Measurements from ENCODE around the gene PRRG4. TPM values are rescaled to one million over a fixed set of nuclear protein-coding genes. Genes with fewer than 3 reads are reported as not detected.

Gene PRRG4
- total and polyA plus RNA-seq, 2 of the 13 experiments (the other 11 are each of a cell fraction or from before 2014, with no cell fraction given), result 0.24 to 0.95 TPM

GRCh38 chr11:32884770-32885384 is 55.1 kb downstream of the PRRG4 start (continued):
- TF ChIP-seq ZNF891 (CRISPR knock-in tag; IDR thresholded peaks at IDR 0.05) (no peak), STAG1 (CRISPR knock-in tag; IDR thresholded peaks at IDR 0.05) (peak; percentile 44), MLX (CRISPR knock-in tag; IDR thresholded peaks at IDR 0.05) (no peak), POLR2AphosphoS2 (IDR thresholded peaks at IDR 0.05; ENCODE audit: low read depth, low read length) (no peak), ATF7-NPFF (CRISPR knock-in tag; IDR thresholded peaks at IDR 0.05; ENCODE audit: low read depth) (no peak)

DNA sequence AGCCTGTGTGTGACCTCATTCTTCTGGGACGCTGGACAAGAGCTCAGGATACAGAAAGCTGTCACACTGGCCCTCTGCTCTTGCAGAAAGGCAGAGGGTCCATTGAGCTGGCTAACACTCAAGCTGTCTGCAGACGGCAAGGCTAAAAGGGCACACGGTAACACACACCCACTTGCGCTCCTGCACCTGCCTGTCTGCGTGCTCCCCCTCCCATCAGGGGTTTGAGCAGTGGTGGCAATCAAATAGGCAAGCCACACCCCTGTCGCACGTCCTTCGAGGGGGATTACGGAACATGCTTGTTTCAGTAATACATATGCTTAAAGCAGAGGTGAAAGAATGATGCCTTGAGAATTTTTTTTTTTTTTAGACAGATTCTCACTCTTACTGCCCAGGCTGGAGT is 55.8 kb downstream of the PRRG4 start:
- intact Hi-C loops (cut with micrococcal nuclease; ENCODE audit: unreplicated experiment), result no loop called here
- no peaks in the 10 kb centered on the region for H4K20me1 ChIP-seq (ENCODE audit: insufficient read depth, low read length)
- in situ Hi-C loops (cut with HindIII; ENCODE audit: extremely low pct_ligation_motif_present, low pct_unique_long_range_greater_than_20kb), result no loop called here
- H3K9me3 ChIP-seq (ENCODE audit: low read length), result no peaks in the 10 kb centered on the region
- ChIA-PET POLR2A (no interaction called here), CTCF (ENCODE audit: low intra/inter-chr PET ratio, low total read pairs) (no interaction called here)
- H2AFZ ChIP-seq (ENCODE audit: low read length), result no peak overlapping the region
- H3K4me2 ChIP-seq (ENCODE audit: low read depth, low read length), result no peak overlapping the region
- 66% methylated on average over 5 of the region's 9 CpGs for WGBS (ENCODE audit: low lambda C conversion rate)
- FAIRE-seq (no peak), ATAC-seq (no peak), DNase-seq (ENCODE audit: low spot score) (no peak)
- H3K4me3 ChIP-seq (replicated peaks in 1 of 3; ENCODE audit: insufficient read depth in 1 of 3, low read depth in 2 of 3, low read length in 3 of 3), result no peak overlapping the region
- TF ChIP-seq SKI (IDR thresholded peaks at IDR 0.05; ENCODE audit: partially characterized antibody), result no peak
- no peak for TF ChIP-seq TGIF2 (CRISPR knock-in tag; IDR thresholded peaks at IDR 0.05)
- no peak for TF ChIP-seq YEATS4 (CRISPR knock-in tag; IDR thresholded peaks at IDR 0.05; ENCODE audit: borderline replicate concordance)
- TF ChIP-seq ZNF839 (CRISPR knock-in tag; IDR thresholded peaks at IDR 0.05; ENCODE audit: borderline replicate concordance), result no peak
- TF ChIP-seq RBM39 (IDR thresholded peaks at IDR 0.05; ENCODE audit: low read depth, low read length, poor library complexity, severe bottlenecking), result no peak
- TF ChIP-seq, protein P1, sequence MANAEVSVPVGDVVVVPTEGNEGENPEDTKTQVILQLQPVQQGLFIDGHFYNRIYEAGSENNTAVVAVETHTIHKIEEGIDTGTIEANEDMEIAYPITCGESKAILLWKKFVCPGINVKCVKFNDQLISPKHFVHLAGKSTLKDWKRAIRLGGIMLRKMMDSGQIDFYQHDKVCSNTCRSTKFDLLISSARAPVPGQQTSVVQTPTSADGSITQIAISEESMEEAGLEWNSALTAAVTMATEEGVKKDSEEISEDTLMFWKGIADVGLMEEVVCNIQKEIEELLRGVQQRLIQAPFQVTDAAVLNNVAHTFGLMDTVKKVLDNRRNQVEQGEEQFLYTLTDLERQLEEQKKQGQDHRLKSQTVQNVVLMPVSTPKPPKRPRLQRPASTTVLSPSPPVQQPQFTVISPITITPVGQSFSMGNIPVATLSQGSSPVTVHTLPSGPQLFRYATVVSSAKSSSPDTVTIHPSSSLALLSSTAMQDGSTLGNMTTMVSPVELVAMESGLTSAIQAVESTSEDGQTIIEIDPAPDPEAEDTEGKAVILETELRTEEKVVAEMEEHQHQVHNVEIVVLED (CRISPR knock-in tag; IDR thresholded peaks at IDR 0.05; ENCODE audit: borderline replicate concordance), result no peak
- no peak for TF ChIP-seq DDIT3 (CRISPR knock-in tag; IDR thresholded peaks at IDR 0.05)
- TF ChIP-seq NFE2L1 (CRISPR knock-in tag; IDR thresholded peaks at IDR 0.05; ENCODE audit: borderline replicate concordance), result no peak
- no peak for TF ChIP-seq EZH2 (conservative IDR thresholded peaks at IDR 0.05; ENCODE audit: low read depth, low read length)
- no peak for TF ChIP-seq RFXANK (CRISPR knock-in tag; IDR thresholded peaks at IDR 0.05)
- TF ChIP-seq ESRRA (CRISPR knock-in tag; IDR thresholded peaks at IDR 0.05; ENCODE audit: low read depth), result no peak
- TF ChIP-seq ZNF205 (CRISPR knock-in tag; IDR thresholded peaks at IDR 0.05), result no peak
- no peak for TF ChIP-seq ZNF773 (CRISPR knock-in tag; IDR thresholded peaks at IDR 0.05; ENCODE audit: borderline replicate concordance)
- TF ChIP-seq ZNF264 (CRISPR knock-in tag; IDR thresholded peaks at IDR 0.05), result no peak
- no peak for TF ChIP-seq PAWR (CRISPR knock-in tag; IDR thresholded peaks at IDR 0.05; ENCODE audit: borderline replicate concordance)
- no peak for TF ChIP-seq KLF6 (CRISPR knock-in tag; IDR thresholded peaks at IDR 0.05)
- TF ChIP-seq SMAD9 (CRISPR knock-in tag; IDR thresholded peaks at IDR 0.05), result no peak
- BruUV-seq (replicated peaks), result no TSS peak
- H3K79me2 ChIP-seq (ENCODE audit: insufficient read depth, low read length), result no peaks in the 10 kb centered on the region
- H3K9ac ChIP-seq (ENCODE audit: insufficient read depth, low read depth, low read length), result no peak overlapping the region
- no peaks in the 10 kb centered on the region for H3K4me1 ChIP-seq (ENCODE audit: insufficient read depth, low read length)
- H3K27ac ChIP-seq (ENCODE audit: extremely low read length, insufficient read depth, low read length), result no peak overlapping the region
- H3K36me3 ChIP-seq (replicated peaks in 1 of 2; ENCODE audit: control insufficient read depth in 1 of 2, insufficient read depth in 2 of 2, low read length in 2 of 2), result no peaks in the 10 kb centered on the region
- no peaks in the 10 kb centered on the region for H3K27me3 ChIP-seq (ENCODE audit: control insufficient read depth in 1 of 2, insufficient read depth in 2 of 2, low read length in 2 of 2)
